ENCODE results near the gene SOX15. TPM values are rescaled to one million over a fixed set of nuclear protein-coding genes. Genes with fewer than 3 reads are reported as not detected.
A peak's percentile ranks its signal among the peaks of the same experiment; 100 is the strongest.
"Not testable (repeated sequence)": the region's sequence is repeated elsewhere in the genome, so short reads cannot be mapped to it uniquely, and the experiment has no call there.

The SOX15 gene
- total RNA-seq, 1 experiment from 2014 or later = 6.3 TPM

- no peak overlapping the region for H3K27ac ChIP-seq (ENCODE audit: low read length)
- H3K27me3 ChIP-seq (ENCODE audit: low read length) = no peaks in the 10 kb centered on the region
- H3K9me2 ChIP-seq (replicated peaks; ENCODE audit: low read length) = no peaks in the 10 kb centered on the region
- H3K9ac ChIP-seq (ENCODE audit: low read length) = no peak overlapping the region
- H3K9me3 ChIP-seq (ENCODE audit: low read length) = no peaks in the 10 kb centered on the region
- H3K4me2 ChIP-seq (ENCODE audit: low read length) = peak overlapping the region; percentile 86; the same call in 1 of the 2 replicates
- H2AFZ ChIP-seq (ENCODE audit: low read length) = no peak overlapping the region
- ATAC-seq (no peak), DNase-seq (no peak)
- intact Hi-C loops (cut with micrococcal nuclease) = no loop called here
- TF ChIP-seq CTCF (conservative IDR thresholded peaks at IDR 0.05; ENCODE audit: low read depth, low read length) (no peak), EZH2 (IDR thresholded peaks at IDR 0.05; ENCODE audit: low read length, unreplicated experiment) (no peak), EZH2phosphoT487 (IDR thresholded peaks at IDR 0.05; ENCODE audit: borderline replicate concordance, low read length) (no peak)
- ChIA-PET POLR2A (ENCODE audit: unreplicated experiment) (interaction anchor here (0.5 kb wide), 1 partner anchor 11 kb away, joined by 4 read pairs; no protein-coding TSS in a partner anchor), CTCF (no interaction called here)
- H4K20me1 ChIP-seq (ENCODE audit: low read length) = no peaks in the 10 kb centered on the region
- H3K4me3 ChIP-seq (ENCODE audit: low read length) = peak overlapping the region; percentile 91; the same call in 1 of the 2 replicates
- no peaks in the 10 kb centered on the region for H3K36me3 ChIP-seq (ENCODE audit: low read depth, low read length)
- H3F3A ChIP-seq (ENCODE audit: low read length, unreplicated experiment) = no peaks in the 10 kb centered on the region
- no TSS peak for BruUV-seq (replicated peaks)
- peaks cover 13% of the 10 kb centered on the region for H3K79me2 ChIP-seq (ENCODE audit: low read length)
- no peaks in the 10 kb centered on the region for H3K4me1 ChIP-seq (ENCODE audit: insufficient read depth, low read length)
Observed at GRCh38 chr17:7626307-7626706, 36.4 kb upstream of the SOX15 start.

GRCh38 chr17:7625749-7626148 is 35.9 kb upstream of the SOX15 start:
- POLR2A ChIA-PET (ENCODE audit: unreplicated experiment); H3F3A ChIP-seq (ENCODE audit: low read length, unreplicated experiment); H4K20me1 ChIP-seq (ENCODE audit: low read length); CTCF ChIA-PET; DNase-seq; H3K4me2 ChIP-seq (ENCODE audit: low read length); H3K4me3 ChIP-seq (ENCODE audit: low read length); H3K9me2 ChIP-seq (replicated peaks; ENCODE audit: low read length); intact Hi-C loops (cut with micrococcal nuclease); H3K27ac ChIP-seq (ENCODE audit: low read length); H3K9ac ChIP-seq (ENCODE audit: low read length); H3K4me1 ChIP-seq (ENCODE audit: insufficient read depth, low read length); H3K36me3 ChIP-seq (ENCODE audit: low read depth, low read length); BruUV-seq (replicated peaks); H3K9me3 ChIP-seq (ENCODE audit: low read length); ATAC-seq; H3K27me3 ChIP-seq (ENCODE audit: low read length); H2AFZ ChIP-seq (ENCODE audit: low read length): not testable (repeated sequence)
- H3K79me2 ChIP-seq (ENCODE audit: low read length) = peaks cover 13% of the 10 kb centered on the region

GRCh38 chr17:7623661-7624060 is 33.8 kb upstream of the SOX15 start:
- TF ChIP-seq CTCF (conservative IDR thresholded peaks at IDR 0.05; ENCODE audit: low read depth, low read length) (no peak), EZH2phosphoT487 (IDR thresholded peaks at IDR 0.05; ENCODE audit: borderline replicate concordance, low read length) (no peak), EZH2 (IDR thresholded peaks at IDR 0.05; ENCODE audit: low read length, unreplicated experiment) (no peak)
- DNase-seq = no peak
- Histone ChIP-seq H3K4me2 (ENCODE audit: low read length) (no peak overlapping the region), H4K20me1 (ENCODE audit: low read length) (no peaks in the 10 kb centered on the region), H3K9ac (ENCODE audit: low read length) (no peak overlapping the region), H3K9me3 (ENCODE audit: low read length) (no peaks in the 10 kb centered on the region), H3F3A (ENCODE audit: low read length, unreplicated experiment) (no peaks in the 10 kb centered on the region), H3K27ac (ENCODE audit: low read length) (no peak overlapping the region), H3K79me2 (ENCODE audit: low read length) (peaks cover 13% of the 10 kb centered on the region), H3K4me3 (ENCODE audit: low read length) (no peak overlapping the region), H2AFZ (ENCODE audit: low read length) (no peak overlapping the region), H3K4me1 (ENCODE audit: insufficient read depth, low read length) (no peaks in the 10 kb centered on the region), H3K27me3 (ENCODE audit: low read length) (no peaks in the 10 kb centered on the region), H3K9me2 (replicated peaks; ENCODE audit: low read length) (no peaks in the 10 kb centered on the region), H3K36me3 (ENCODE audit: low read depth, low read length) (no peaks in the 10 kb centered on the region)
- BruUV-seq (replicated peaks) = no TSS peak
- intact Hi-C loops (cut with micrococcal nuclease) = no loop called here
- CTCF ChIA-PET = no interaction called here
- POLR2A ChIA-PET (ENCODE audit: unreplicated experiment) = no interaction called here
- ATAC-seq = no peak
